Kidney (tissue), 14 donors: ENCODE data around the gene ZIC4. TPM values are rescaled to one million over a fixed set of nuclear protein-coding genes. Genes with fewer than 3 reads are reported as not detected.

Experiments
- DNase-seq, 5 donors: peaks; one replicate each; pipeline ENCODE4 v3.0.0-alpha.2; 2013 to 2020
- FAIRE-seq: peaks from 2 replicates; lab custom pipeline; 2012; peaks lifted over from hg19 to GRCh38; lab: Jason Lieb, UNC
- H3K27ac ChIP-seq, 2 donors: one replicate each; pipeline ENCODE4 v1.7.0; 2013; ENCODE audit warnings: low read depth in 2 of 2, low read length in 2 of 2, inconsistent platforms in 1 of 2
- H3K27me3 ChIP-seq: one replicate; pipeline ENCODE4 v1.7.1; 2013; ENCODE audit warnings: low read length, inconsistent platforms; ENCODE audit not compliant: control insufficient read depth, insufficient read depth
- H3K36me3 ChIP-seq, 3 donors: one replicate each; pipeline versions ENCODE4 v1.7.0 to v1.7.1; 2013; ENCODE audit warnings: low read length in 3 of 3, control low read depth in 1 of 3, inconsistent platforms in 1 of 3; ENCODE audit not compliant: insufficient read depth in 3 of 3, control insufficient read depth in 2 of 3
- H3K4me1 ChIP-seq, 3 donors: one replicate each; pipeline versions ENCODE4 v1.7.0 to v1.7.1; 2013; ENCODE audit warnings: low read length in 3 of 3, inconsistent platforms in 1 of 3, low read depth in 1 of 3; ENCODE audit not compliant: control insufficient read depth in 2 of 3, insufficient read depth in 2 of 3
- H3K4me3 ChIP-seq, 3 donors: one replicate each; pipeline versions ENCODE4 v1.7.0 to v1.8.1; 2013; ENCODE audit warnings: low read length in 3 of 3, control low read depth in 1 of 3, inconsistent platforms in 1 of 3
- H3K9ac ChIP-seq, 3 donors: one replicate each; pipeline versions ENCODE4 v1.7.0 to v1.7.1; 2013; ENCODE audit warnings: low read length in 3 of 3, control low read depth in 1 of 3, inconsistent platforms in 1 of 3
- H3K9me3 ChIP-seq, 3 donors: one replicate each; pipeline versions ENCODE4 v1.7.0 to v1.7.1; 2013; ENCODE audit warnings: low read length in 3 of 3, control low read depth in 1 of 3, inconsistent platforms in 1 of 3; ENCODE audit not compliant: control insufficient read depth in 2 of 3, insufficient read depth in 1 of 3
- intact Hi-C: fragments of 100-400 bp; cut with DNase I; formaldehyde crosslinking; loops from one replicate; pipeline ENCODE4 v1.11.1; 2022
- polyA plus RNA-seq: library from polyadenylated mRNA; stranded (reverse); fragments of 350-450 nt; fragmentation: Illumina TruSeq; extraction: RNeasy Lipid Tissue Mini Kit (QIAGEN cat#74804); gene quantifications from one replicate; pipeline ENCODE4 v1.2.3, GENCODE V29; 2014; ENCODE audit warnings: low read depth, low replicate concordance; ENCODE audit not compliant: insufficient read depth
- total RNA-seq: library from RNA; stranded (reverse); fragmentation: NEBNext Ultra II Directional; extraction: Animal tissue kit (Norgen Biotek cat#: 25700); gene quantifications from one replicate; pipeline ENCODE4 v1.2.1, GENCODE V29; 2021
- TF ChIP-seq, protein P1 (sequence below): IDR thresholded peaks from 3 replicates; pipeline ENCODE4 v1.5.1; 2012; ENCODE audit warnings: mild to moderate bottlenecking, moderate library complexity, borderline replicate concordance; ENCODE audit not compliant: insufficient read depth; ENCODE audit errors: extremely low read depth
- donor health status: control.
- donor health status: control.
- donor health status: control.
- donor health status: control.
- donor health status: control.
- donor health status: DM: yes; HTN: yes; CAD: no.
- donor health status: Normal renal cell carcinoma (clear cell type).

ZIC4 gene
- total and polyA plus RNA-seq, 2 donors from 2014 or later, result not detected

GRCh38 chr3:147369231-147369630 is 37.1 kb downstream of the ZIC4 start:
- FAIRE-seq, result no peak
- Histone ChIP-seq H3K4me1 (no peaks in the 10 kb centered on the region), H3K9me3 (no peaks in the 10 kb centered on the region), H3K4me3 (no peak overlapping the region), H3K36me3 (no peaks in the 10 kb centered on the region), H3K9ac (no peak overlapping the region), H3K27me3 (peaks cover 78% of the 10 kb centered on the region), H3K27ac (no peak overlapping the region)
- TF ChIP-seq, protein P1, sequence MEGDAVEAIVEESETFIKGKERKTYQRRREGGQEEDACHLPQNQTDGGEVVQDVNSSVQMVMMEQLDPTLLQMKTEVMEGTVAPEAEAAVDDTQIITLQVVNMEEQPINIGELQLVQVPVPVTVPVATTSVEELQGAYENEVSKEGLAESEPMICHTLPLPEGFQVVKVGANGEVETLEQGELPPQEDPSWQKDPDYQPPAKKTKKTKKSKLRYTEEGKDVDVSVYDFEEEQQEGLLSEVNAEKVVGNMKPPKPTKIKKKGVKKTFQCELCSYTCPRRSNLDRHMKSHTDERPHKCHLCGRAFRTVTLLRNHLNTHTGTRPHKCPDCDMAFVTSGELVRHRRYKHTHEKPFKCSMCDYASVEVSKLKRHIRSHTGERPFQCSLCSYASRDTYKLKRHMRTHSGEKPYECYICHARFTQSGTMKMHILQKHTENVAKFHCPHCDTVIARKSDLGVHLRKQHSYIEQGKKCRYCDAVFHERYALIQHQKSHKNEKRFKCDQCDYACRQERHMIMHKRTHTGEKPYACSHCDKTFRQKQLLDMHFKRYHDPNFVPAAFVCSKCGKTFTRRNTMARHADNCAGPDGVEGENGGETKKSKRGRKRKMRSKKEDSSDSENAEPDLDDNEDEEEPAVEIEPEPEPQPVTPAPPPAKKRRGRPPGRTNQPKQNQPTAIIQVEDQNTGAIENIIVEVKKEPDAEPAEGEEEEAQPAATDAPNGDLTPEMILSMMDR, result no peak
- no peak for DNase-seq
- intact Hi-C loops, result no loop called here

GRCh38 chr3:147368561-147369221 is 37.7 kb downstream of the ZIC4 start:
- Histone ChIP-seq H3K27ac (no peak overlapping the region), H3K9ac (no peak overlapping the region), H3K4me1 (no peaks in the 10 kb centered on the region), H3K36me3 (no peaks in the 10 kb centered on the region), H3K9me3 (no peaks in the 10 kb centered on the region), H3K27me3 (peaks cover 78% of the 10 kb centered on the region), H3K4me3 (no peak overlapping the region)
- no peak for FAIRE-seq
- DNase-seq, result no peak
- TF ChIP-seq, protein P1, result no peak
- intact Hi-C loops, result no loop called here

DNA sequence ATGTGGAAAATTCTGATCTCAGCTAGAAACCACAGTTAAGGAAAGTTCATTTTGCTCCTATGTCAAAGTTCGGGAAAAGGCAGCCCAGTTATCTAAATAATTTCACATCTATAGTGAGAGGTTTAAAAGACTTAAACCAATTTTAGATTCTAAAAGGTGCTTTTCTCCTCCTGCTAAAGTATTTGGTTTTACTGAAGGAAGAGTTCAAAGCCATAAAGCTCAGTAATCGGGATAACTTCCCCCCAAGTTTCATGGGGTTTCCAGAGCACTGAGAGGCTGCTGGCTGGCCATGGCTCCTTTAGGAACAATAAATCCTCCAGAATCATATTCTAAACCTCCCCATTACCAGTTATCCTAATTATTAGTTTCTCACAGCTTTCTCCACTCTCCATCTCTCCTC is 38.2 kb downstream of the ZIC4 start:
- FAIRE-seq (no peak), DNase-seq (no peak)
- Histone ChIP-seq H3K9ac (no peak overlapping the region), H3K4me1 (no peaks in the 10 kb centered on the region), H3K4me3 (no peak overlapping the region), H3K36me3 (no peaks in the 10 kb centered on the region), H3K27me3 (peaks cover 78% of the 10 kb centered on the region), H3K27ac (no peak overlapping the region), H3K9me3 (no peaks in the 10 kb centered on the region)
- TF ChIP-seq, protein P1, result no peak
- intact Hi-C loops, result no loop called here
